ENCODE measurements around the gene PHF20.
"Not testable (repeated sequence)": the region's sequence is repeated elsewhere in the genome, so short reads cannot be mapped to it uniquely, and the experiment has no call there.

The PHF20 gene

DNA sequence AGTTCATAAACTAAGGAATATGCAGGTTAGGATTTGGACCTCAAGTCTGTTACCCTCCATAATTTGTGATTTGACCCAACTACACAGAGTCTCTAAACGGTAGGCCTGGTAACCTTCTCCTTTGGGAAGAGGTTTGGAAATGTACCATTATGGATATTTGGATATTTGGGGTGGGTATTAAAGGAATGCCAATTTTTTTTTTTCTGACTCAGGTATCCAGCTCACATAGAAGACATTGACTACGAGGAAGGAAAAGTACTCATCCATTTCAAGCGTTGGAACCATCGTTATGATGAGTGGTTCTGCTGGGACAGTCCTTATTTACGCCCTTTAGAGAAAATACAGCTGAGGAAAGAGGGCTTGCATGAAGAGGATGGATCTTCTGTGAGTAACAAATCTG, 70.5 kb downstream of the PHF20 start:
- DNase-seq: no peak

- not testable (repeated sequence) for DNase-seq
These were observed 72.1 kb downstream of the PHF20 start for GRCh38 chr20:35843894-35844293.

GRCh38 chr20:35845561-35845960, 73.7 kb downstream of the PHF20 start:
- no peak for DNase-seq

DNA sequence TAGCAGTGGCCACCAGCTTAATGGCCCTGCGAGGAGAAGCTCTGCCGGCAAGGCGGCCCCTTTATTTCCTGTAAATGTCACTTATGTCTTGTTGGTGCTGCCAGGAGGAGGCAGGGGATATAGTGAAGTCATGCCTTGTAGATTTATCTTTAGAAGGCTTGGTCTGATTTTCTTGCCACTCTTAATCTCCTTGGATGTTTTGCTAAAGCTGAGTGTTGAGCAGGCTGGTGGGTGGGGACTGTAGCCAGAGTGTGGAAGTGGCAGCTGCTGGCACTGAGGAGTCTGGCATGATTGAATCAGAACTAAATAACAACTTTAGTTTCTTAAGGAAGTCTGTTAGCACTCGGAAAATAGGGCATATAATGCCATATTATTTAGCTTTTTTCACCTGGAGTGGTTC, 77.9 kb downstream of the PHF20 start:
- no peak for DNase-seq

GRCh38 chr20:35851659-35852058, 79.8 kb downstream of the PHF20 start:
- not testable (repeated sequence) for DNase-seq

GRCh38 chr20:35854713-35855348, 83.0 kb downstream of the PHF20 start:
- no peak for DNase-seq

GRCh38 chr20:35855641-35856040, 83.8 kb downstream of the PHF20 start:
- DNase-seq: not testable (repeated sequence)

DNA sequence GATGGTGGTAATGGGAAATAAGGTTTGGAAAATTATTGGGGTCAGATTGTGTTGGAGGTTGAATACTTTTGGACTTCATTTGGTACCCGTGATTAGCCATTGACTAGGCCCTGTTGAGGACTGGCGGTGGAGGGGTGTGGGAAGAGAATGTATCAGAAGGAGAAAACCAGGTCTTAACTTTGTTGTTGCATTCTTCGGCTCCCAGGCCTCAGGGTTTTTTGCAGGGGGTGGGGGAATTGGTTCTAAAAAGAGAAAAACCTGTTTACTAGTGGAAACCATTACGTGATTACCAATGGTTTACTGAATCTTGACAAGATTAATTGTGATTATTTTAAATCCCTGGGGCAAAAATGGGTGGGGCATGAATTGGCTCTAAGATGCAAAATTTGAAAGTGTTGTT, 85.1 kb downstream of the PHF20 start:
- no peak for DNase-seq

DNA sequence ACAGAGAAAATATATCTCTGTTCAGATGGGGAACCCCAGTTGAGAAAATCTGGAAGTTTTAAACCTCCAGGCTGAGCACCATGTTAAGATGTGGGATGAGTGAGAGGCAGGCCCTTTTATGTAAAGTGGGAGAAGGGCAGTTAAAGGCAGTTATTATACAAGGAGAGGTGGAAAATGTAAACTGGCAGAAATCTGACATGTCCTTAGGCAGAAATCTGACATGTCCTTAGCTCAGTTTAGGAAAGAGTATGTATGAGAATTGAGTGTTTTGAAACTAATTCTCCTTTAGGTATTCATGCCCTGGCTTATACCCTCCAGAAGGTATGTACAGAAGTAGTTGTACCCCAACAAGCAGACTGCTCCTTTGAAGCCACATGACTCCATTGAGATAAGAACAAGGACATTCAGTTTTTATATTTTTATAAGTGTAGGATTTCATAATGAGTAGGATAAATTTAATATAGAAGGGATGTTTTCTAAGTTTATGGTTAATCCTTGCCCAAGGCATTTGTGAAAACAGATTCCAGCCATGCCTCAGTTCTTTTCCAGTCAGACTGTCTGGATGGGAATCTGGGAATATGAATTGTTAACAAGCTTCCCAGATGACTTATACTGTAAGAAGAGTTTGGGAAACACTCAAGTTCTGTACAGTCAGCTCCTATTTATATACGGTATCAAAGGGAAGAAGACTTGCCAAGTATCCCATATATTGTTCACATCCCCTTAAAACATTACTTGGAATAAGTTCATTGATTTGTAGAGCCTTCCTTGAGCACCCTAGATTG, 94.8 kb downstream of the PHF20 start:
- no peak for DNase-seq

DNA sequence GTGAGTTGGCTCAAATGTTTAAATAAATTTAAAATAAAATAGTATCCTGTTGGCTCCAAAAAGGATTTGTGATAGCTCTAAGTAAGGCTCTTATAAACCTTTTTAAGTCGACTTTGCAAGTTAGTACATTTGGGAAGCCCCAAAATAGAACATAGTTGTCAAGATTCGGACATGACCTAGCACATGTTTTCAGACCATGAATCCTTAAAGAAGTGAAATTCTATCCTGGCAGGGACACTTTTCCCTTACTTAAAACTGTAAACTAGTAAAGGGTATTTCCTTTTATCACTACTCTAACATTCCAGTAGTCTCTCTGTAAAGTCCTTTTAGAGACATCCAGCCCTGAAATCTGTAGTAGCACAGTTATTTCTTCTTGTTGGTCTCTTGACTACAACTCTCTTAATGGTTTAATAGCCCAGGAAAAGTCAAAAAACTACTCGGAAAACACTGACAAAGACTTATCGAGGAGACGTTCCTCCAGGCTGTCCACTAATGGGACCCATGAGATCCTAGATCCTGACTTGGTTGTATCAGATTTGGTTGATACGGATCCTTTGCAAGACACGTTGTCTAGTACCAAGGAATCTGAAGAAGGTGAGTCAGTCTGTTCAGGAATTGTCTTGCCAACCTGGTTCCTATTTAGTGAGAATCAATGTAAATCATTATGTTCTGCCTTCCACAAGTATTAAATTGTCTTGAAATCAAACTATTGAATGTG, 98.9 kb downstream of the PHF20 start:
- no peak for DNase-seq

DNA sequence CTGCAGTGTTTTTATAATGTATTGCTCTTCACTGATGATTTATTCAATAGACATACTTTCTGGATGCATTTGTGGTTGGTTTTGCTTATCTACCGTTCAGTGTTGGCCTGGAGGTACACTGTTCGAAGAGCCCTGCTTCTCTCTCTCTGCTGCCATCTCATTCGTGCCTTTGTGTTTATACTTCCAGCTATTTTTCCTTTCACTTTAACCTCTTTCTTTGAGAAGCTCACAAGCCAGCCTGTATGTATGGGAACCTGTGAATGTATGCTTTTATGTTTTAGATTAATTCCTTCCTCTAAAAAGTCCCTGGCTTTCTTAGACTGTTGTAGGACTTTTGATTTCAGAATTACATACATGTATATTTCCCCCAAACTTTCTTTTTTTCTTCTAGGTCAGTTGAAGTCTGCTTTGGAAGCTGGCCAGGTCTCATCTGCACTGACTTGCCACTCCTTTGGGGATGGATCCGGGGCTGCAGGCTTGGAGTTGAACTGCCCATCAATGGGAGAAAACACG, 99.5 kb downstream of the PHF20 start:
- no peak for DNase-seq

- DNase-seq: no peak
These were observed 104.2 kb downstream of the PHF20 start for GRCh38 chr20:35876033-35876320.

GRCh38 chr20:35877611-35878010, 105.8 kb downstream of the PHF20 start:
- DNase-seq: no peak

DNA sequence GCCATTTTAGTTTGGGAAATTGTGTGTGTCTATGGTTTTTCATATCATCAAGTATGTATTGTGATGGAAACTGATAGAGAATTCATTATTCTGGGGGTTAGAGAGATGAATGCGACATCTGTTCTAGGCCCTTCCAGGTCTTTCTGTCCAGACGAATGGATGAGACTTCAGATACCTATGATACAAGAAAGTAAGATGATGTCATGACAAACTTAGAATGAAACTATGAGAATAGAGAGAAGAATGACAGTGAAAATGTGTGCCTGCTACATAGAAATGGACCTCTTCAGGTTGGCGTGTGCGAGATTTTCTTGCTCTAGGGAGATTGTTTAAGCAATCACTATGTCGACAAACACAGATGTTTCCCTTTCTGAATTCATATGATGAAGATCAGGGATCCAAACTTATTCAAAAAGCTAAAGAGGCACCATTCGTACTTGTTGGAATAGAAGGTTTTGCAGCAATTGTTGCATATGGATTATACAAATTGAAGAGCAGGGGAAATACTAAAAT, 106.4 kb downstream of the PHF20 start:
- no peak for DNase-seq

DNA sequence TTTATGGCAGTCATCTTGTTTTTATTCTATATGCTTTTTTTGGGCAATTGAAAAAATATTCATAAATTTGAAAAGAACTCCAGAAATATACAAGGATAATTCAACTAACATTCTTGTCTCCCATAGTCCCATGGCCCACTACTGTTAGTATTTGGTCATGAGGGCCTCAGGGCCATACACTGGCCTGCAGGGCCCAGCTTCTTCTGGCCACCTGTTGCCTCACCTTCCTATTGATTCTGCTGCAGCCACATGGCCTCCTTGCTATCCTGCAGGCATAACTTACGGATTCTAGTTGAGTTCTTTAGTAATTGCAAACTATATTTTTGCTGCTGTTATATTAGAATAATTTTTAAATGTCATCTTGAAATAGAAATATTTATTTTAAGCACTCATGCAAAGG, 109.9 kb downstream of the PHF20 start:
- DNase-seq: no peak

DNA sequence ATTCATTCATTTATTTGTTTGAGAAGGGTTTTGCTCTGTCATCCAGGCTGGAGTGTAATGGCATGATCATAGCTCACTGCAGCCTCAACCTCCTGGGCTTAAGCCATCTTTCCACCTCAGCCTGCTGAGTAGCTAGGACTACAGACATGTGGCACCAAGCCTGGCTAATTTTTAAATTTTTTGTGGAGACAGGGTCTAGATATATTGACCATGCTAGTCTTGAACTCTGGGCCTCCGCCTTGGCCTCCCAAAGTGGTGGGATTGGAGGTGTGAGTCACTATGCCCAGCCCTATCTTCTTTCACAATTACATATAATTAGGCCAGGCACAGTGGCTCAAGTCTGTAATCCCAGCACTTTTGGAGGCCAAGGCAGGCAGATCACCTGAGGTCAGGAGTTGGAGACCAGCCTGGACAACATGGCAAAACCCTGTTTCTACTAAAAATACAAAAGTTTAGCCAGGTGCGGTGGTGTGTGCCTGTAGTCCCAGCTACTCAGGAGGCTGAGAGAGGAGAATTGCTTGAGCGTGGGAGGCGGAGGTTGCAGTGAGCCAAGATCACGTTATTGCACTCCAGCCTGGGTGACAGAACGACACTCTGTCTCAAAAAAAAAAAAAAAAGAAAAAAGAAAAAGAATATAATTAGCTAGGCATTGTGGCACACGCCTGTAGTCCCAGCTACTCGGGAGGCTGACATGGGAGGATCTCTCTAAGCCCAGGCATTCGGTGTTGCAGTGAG, 110.8 kb downstream of the PHF20 start:
- not testable (repeated sequence) for DNase-seq

DNA sequence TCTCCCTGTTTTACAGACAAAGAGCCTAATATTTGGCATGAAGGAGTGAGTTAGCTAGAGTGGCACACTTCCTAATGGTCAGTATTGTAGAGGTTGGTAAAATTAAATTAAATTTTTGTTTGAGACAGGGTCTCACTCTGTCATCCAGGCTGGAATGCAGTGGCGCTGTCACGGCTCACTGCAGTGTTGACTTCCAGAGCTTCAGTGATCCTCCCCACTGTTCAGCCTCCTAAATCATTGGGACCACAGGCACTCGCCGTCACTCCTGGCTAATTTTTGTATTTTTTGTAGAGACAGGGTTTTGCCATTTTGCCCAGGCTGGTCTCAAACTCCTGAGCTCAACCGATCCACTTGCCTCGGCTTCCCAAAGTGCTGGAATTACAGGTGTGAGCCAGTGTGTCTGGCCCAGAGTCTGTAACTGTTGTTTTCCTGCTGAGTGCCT, 111.5 kb downstream of the PHF20 start:
- DNase-seq: no peak

DNA sequence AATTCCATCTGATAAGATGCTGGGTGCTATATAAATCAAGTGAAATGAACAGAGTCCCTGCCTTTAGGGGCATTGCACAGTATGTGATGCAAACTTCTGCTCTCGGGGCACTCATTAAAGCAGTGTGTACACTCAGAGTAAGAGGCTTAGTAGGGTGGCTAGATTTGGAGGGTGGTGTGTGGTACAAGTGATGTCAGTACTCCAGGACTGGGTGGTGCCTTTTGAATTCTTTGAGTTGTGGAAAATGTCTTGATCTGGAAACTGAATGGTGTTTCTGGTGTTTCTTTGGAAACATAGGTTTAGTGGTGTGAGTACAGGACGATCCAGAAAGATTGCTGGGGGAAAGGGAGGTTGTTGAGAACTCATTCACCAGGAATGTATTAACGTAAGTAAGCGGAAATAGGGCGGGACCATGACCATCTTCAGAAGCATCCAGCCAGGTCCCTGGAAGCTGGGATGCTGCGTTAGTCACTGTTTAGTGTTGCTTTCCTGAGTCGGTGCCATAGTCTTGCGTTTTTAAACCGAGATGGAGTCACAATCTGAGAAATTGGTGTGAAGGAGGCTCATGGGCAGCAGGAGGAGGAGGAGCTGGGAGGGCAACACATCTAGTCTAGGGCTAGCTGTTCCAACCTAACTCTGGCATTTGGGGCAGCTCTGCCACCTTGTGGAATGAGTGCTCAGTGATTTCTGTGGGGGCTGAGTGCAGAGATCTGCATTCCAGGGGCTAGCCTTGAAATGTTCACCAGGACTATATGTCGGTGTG, 112.1 kb downstream of the PHF20 start:
- no peak for DNase-seq

DNA sequence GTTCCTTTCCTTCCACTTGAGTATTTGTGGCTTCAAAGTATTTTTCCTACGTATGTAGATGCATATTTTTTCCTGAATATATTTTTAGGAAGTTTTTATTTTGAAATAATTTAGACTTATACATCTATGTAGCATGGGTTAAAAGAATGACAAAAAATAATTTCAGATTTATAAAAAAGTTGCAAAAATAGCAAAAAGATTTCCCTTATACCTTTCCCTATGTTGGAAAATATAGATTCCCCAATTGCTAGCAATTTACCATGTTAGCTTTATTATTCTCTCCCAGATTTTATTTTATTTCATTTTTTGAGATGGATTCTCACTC, 112.7 kb downstream of the PHF20 start:
- no peak for DNase-seq

- no peak for DNase-seq
These were observed 113.4 kb downstream of the PHF20 start for GRCh38 chr20:35885212-35885611.

DNA sequence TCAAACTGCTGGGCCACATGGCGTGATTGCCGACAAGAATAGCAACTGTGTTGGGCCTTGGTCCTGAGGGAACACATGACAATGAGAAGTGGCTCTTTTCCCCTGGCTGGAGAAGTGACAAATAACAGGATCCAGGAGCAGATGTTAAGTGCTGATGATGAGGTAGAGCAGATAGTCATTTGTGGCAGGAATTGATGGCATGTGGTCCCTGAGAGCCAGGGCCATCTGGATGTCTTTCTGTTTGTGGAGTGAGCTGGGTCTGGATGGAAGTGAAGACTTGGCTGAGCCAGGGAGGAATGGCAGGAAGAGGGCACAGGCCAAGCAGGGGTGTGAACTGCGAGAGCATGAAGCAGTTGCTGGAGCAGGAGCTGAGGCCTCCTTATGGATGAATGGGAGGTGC, 114.7 kb downstream of the PHF20 start:
- no peak for DNase-seq

- no peak for DNase-seq
These were observed 115.7 kb downstream of the PHF20 start for GRCh38 chr20:35887393-35888064.
